IPS-NIHi11 (cell line): Measurements from ENCODE around the gene CNOT1.
A peak's percentile ranks its signal among the peaks of the same experiment; 100 is the strongest.

Experiments used
- DNase-seq: peaks from one replicate; pipeline ENCODE4 v3.0.0; 2012; ENCODE audit warnings: mixed read lengths, low spot score

CNOT1 gene

DNA sequence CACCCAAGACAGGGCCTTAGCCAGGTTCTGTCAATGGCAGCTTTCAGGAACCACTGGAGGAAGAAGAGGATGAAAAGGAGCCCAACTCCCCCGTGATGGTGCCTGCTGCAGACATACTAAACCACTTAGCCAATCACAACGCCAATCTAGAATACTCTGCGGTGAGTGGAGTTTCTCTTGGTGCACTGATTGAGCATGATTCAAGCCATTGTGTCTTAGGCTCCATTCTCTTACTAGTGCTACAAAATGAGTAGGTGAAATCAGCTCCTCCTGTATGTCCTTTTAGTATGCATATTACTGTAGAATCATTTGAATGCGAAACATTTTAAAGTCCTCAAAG is 112.9 kb downstream of the CNOT1 start:
- no peak for DNase-seq

- DNase-seq: peak; percentile 81
Measured at GRCh38 chr16:58515871-58516767, 113.5 kb downstream of the CNOT1 start.

GRCh38 chr16:58515125-58515870 is 114.3 kb downstream of the CNOT1 start, which contains the start of gene SETD6:
TSS of gene SETD6 (plus strand) at chr16:58515517. CDS start at chr16:58515538, 21 bp downstream.
- peak; percentile 85 for DNase-seq

DNA sequence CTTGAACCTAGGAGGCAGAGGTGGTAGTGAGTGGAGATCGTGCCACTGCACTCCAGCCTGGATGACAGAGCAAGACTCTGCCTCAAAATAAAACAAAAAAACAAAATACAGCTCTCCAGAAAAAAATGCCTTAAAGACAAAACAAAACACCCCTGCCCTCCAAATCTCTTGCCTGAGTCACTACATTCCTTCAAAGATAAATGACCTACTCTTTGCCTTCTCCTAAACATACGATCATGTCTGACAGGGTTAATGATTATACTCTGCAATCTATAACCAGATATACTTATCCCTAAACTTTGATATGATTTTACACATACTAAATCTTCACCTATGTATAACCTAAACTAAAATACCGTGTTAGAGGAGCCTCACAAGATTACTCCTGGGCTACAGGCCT is 115.8 kb downstream of the CNOT1 start:
- no peak for DNase-seq

- peak; percentile 76 for DNase-seq
Measured at GRCh38 chr16:58511933-58512815, 117.5 kb downstream of the CNOT1 start.

DNA sequence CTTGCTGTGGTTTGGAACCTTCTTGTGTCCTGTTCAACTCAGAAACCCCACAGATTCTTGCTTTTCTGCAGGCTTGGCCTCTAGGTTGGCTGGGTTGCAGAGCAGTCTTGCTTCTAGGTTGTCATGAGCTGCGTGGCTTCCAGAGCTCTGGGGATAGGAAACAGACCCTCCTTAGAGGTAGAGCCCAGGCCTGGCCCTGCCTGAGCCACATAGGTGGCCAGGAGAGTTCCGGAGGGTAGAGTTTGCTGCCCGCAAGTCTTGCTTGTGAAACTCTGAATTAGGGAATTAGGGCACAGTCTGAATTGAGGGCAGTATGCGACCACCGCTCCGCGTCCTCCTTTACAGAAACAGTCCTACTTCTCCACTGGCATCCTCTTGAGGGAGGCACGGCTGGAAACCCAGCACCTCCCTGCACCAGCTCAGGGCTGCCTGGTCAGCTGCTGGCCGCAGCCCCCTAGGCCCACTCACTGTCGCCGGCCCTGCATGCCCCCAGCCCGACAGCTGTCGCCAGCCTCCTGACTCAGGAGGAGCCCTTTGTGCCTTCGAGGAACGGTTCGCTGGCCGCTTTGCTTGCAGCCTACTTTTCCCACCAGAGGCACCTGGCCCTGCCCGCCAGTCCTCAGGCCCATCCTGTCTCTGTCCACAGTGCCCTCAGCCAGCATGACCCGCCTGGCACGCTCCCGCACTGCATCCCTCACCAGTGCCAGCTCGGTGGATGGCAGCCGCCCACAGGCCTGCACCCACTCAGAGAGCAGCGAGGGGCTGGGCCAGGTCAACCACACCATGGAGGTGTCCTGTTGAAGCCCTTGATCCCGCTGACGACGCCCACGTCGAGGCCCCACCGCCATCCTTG is 118.6 kb downstream of the CNOT1 start:
- no peak for DNase-seq

- DNase-seq: no peak
Measured at GRCh38 chr16:58510097-58510775, 119.4 kb downstream of the CNOT1 start.

GRCh38 chr16:58509256-58510096 is 120.2 kb downstream of the CNOT1 start:
- DNase-seq: no peak

DNA sequence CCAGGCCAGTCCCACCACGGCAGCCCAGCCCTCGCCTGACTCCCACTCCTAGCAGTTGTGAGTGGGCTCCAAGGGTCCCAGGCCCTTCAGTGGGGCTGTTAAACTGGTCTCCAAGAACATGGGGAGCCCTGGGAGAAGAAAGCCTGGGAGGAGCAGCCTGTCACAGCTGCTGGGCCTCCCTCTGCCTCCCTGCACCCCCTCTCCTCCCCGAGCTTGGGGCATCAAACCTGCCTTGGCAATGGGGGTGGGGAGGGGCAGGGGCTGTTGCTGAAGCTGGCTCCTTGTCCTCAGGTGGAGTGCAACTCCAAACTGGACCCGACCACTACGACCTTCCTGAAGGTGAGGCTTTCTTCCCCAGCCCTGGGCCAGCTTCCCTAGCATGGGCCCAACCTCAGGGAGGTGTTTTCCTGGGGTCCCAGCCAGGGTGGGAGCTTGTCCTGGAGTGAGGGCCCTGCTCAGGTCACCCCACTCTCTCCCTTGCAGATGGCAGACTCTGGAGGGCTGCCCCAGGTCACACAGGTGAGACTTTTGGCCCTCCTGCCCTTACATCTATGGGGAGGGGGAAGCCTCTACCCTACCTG is 120.9 kb downstream of the CNOT1 start:
- no peak for DNase-seq

- DNase-seq: no peak
Measured at GRCh38 chr16:58507963-58508670, 121.5 kb downstream of the CNOT1 start.

DNA sequence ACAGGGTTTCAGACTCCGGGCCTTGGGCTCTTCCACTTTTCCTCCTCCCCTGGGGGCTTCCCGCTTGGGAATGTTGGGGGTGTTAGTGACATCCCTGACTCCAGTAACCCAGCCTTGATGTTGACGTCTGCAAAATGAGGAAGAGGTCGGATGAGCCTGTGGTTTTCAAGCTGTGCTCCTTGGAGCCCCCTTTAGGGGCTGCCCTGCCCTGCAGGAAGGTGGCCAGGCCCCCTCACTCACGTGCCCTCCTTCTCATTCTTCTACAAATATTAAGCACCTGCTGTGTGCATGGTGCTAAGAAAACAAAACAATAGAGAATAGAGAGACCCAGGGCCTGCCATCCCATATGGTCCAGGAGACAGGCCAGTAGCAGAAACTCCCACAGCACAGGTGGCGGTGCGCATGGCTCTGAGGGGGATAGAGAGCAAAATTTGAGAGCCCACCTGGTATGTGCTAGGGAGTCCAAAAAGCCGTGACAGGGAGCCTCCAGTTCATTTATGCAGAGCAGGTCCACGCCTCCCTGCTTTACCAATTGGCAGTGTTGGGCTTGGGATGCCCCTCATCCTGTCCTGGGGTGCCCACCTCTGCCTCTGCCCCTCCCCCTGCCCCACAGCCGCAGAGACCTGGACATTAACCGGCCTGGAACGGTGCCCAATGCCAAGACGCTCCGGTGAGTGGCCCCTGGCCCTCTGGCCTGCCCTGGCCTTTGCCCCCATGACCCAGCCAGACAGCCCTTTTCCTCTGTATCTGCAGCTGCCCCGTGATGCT is 122.2 kb downstream of the CNOT1 start:
- DNase-seq: no peak

- no peak for DNase-seq
Measured at GRCh38 chr16:58506241-58507194, 123.1 kb downstream of the CNOT1 start.

DNA sequence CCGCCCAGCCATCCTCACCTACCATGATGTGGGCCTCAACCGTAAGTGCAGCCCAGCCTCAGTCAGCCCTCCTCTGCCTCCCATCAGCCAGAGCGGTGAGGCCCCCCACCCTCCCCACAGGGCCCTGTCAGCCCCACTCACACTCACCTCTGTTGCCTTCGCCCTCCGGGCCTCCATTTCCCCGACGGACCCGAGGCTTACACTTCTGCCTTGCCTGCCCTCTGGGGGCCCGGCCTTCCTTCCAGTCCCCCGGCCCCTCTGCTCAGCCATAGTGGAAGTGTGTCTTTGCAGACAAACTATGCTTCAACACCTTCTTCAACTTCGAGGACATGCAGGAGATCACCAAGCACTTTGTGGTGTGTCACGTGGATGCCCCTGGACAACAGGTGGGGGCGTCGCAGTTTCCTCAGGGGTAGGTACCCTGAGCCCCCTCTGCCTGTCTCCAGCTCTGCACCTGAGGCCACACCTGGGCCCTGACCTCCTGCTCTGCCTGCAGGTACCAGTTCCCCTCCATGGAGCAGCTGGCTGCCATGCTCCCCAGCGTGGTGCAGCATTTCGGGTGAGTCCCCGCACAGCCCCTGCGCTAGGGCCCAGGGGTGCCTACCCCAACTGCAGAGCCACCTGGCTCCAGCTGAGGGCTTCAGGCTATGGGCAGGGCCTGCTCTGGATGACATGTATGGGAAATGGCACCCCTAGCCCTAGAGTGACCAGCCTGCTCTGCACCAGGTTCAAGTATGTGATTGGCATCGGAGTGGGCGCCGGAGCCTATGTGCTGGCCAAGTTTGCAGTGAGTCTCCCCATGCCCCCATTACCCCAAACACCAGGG is 125.5 kb downstream of the CNOT1 start:
- no peak for DNase-seq

DNA sequence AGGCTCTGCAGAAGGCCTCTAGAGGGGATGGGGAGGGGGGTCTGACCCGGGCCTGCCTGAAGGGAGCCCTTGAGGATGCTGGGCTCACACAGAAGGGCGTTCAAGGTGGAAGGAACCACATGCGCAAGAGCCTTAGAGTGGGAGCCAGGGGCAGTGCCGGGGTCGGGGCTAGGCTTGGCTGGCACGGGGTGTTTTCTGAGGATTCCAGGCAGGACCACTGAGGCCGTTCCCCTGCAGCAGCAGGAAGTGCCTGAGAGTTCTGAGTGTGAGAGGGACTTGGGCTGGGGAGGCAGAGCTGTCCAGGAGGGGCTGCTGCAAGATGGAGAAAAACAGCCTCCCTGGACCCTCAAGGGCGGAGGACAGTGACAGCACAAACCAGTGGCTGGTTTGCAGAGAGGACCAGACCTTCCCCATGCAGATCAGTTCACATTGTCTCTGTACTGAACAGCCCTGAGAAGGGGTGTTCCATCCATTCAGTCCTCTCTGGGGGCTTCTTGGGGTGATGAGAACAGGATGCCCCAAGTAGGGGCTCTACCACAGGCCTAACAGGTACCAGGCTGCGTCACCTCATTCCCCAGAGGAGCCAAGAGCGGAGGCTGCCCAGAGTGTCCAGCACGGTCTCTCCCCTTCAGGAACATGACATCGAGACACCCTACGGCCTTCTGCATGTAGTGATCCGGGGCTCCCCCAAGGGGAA is 126.3 kb downstream of the CNOT1 start:
- no peak for DNase-seq

- DNase-seq: no peak
Measured at GRCh38 chr16:58502217-58502921, 127.3 kb downstream of the CNOT1 start.
